H1 (cell line): ENCODE measurements around the gene TRPV4. TPM values are rescaled to one million over a fixed set of nuclear protein-coding genes. Genes with fewer than 3 reads are reported as not detected.

Experiments
- CTCF ChIA-PET: fragments of 300-600 bp; sonication (Branson Sonifier 250); formaldehyde crosslinking; loops from one replicate; lab custom pipeline; 2021; ENCODE audit not compliant: partially characterized antibody; lab: Charles Lee
- POLR2A ChIA-PET: fragments of 300-600 bp; sonication (Branson Sonifier 250); formaldehyde crosslinking; loops from one replicate; lab custom pipeline; 2021; ENCODE audit warnings: inconsistent platforms; ENCODE audit not compliant: partially characterized antibody; lab: Charles Lee
- DNase-seq, 2 experiments: peaks; one replicate each; pipeline versions ENCODE4 v3.0.0 to v3.0.0-alpha.2; 2010 to 2022; ENCODE audit warnings: low spot score in 2 of 2, low read depth in 1 of 2, mixed read lengths in 1 of 2
- FAIRE-seq: peaks from 2 replicates; lab custom pipeline; 2011; peaks lifted over from hg19 to GRCh38; lab: Jason Lieb, UNC
- H2AFZ ChIP-seq: 2 replicates; pipeline ENCODE4 v1.8.1; 2012; ENCODE audit warnings: low read length, inconsistent platforms
- H2AK5ac ChIP-seq: 2 replicates; pipeline ENCODE4 v1.6.1; 2013; ENCODE audit warnings: low read depth, low read length
- H2BK120ac ChIP-seq: replicated peaks from 2 replicates; pipeline ENCODE3; 2013; ENCODE audit warnings: low read depth, low read length, inconsistent platforms
- H2BK12ac ChIP-seq: 2 replicates; pipeline ENCODE4 v1.6.1; 2013; ENCODE audit warnings: low read depth, low read length
- H2BK15ac ChIP-seq: 2 replicates; pipeline ENCODE4 v1.6.1; 2013; ENCODE audit warnings: low read length
- H2BK20ac ChIP-seq: 2 replicates; pipeline ENCODE4 v1.6.1; 2013; ENCODE audit warnings: low read length
- H2BK5ac ChIP-seq: 2 replicates; pipeline ENCODE4 v1.6.1; 2013; ENCODE audit warnings: low read depth, low read length
- H3K14ac ChIP-seq: 2 replicates; pipeline ENCODE4 v1.6.1; 2013; ENCODE audit warnings: inconsistent platforms; ENCODE audit not compliant: insufficient read length
- H3K18ac ChIP-seq: 2 replicates; pipeline ENCODE4 v1.6.1; 2013; ENCODE audit warnings: low read length; ENCODE audit errors: extremely low read depth
- H3K23ac ChIP-seq: 2 replicates; pipeline ENCODE4 v1.6.1; 2013; ENCODE audit warnings: inconsistent platforms; ENCODE audit not compliant: insufficient read length
- H3K23me2 ChIP-seq: 2 replicates; pipeline ENCODE4 v1.6.1; 2013; ENCODE audit warnings: low read depth, low read length
- H3K27ac ChIP-seq: 2 replicates; pipeline ENCODE4 v1.6.1; 2011; ENCODE audit warnings: low read depth, low read length, inconsistent platforms
- H3K27me3 ChIP-seq, 4 experiments: replicated peaks in 1 of 4; 1 replicate in 1 of 4; 2 replicates in 3 of 4; pipeline versions ENCODE4 v1.6.1 to v1.8.1; 2011 to 2013; ENCODE audit warnings: low read length in 3 of 4, mild to moderate bottlenecking in 3 of 4, inconsistent platforms in 2 of 4, mixed read lengths in 2 of 4, moderate library complexity in 1 of 4; ENCODE audit not compliant: control insufficient read depth in 3 of 4, insufficient read depth in 3 of 4; ENCODE audit errors: extremely low read depth in 1 of 4
- H3K36me3 ChIP-seq, 4 experiments: 2 replicates each; pipeline versions ENCODE4 v1.6.1 to v1.8.1; 2011 to 2013; ENCODE audit warnings: mild to moderate bottlenecking in 4 of 4, low read length in 3 of 4, moderate library complexity in 2 of 4, control low read depth in 1 of 4, inconsistent platforms in 1 of 4; ENCODE audit not compliant: insufficient read depth in 4 of 4, control insufficient read depth in 2 of 4
- H3K4ac ChIP-seq: replicated peaks from 2 replicates; pipeline ENCODE3; 2013; ENCODE audit warnings: low read length, low read depth, mixed read lengths, inconsistent platforms; ENCODE audit not compliant: insufficient read length
- H3K4me1 ChIP-seq, 4 experiments: replicated peaks in 1 of 4; 1 replicate in 1 of 4; 2 replicates in 3 of 4; pipeline versions ENCODE4 v1.6.1 to v1.8.1; 2011 to 2013; ENCODE audit warnings: low read length in 3 of 4, inconsistent platforms in 2 of 4, mixed read lengths in 1 of 4; ENCODE audit not compliant: insufficient read depth in 4 of 4, control insufficient read depth in 3 of 4
- H3K4me2 ChIP-seq, 2 experiments: 2 replicates each; pipeline versions ENCODE4 v1.6.1 to v1.8.1; 2011 to 2013; ENCODE audit warnings: low read depth in 2 of 2, low read length in 2 of 2, control low read depth in 1 of 2, inconsistent platforms in 1 of 2, mild to moderate bottlenecking in 1 of 2; ENCODE audit not compliant: insufficient read depth in 1 of 2
- H3K4me3 ChIP-seq, 4 experiments: fragments of 200-600, 300-600 bp in 1 of 4; sonication (generic), shearing (Covaris generic), sonication (Bioruptor Twin) in 1 of 4; 2 replicates each; pipeline versions ENCODE4 v1.5.1 to v1.8.1; 2011 to 2016; ENCODE audit warnings: low read length in 4 of 4, low read depth in 3 of 4, control low read depth in 2 of 4, inconsistent platforms in 2 of 4, mild to moderate bottlenecking in 2 of 4, mixed read lengths in 1 of 4, moderate library complexity in 1 of 4; ENCODE audit not compliant: insufficient read depth in 2 of 4; ENCODE audit errors: extremely low read depth in 1 of 4
- H3K56ac ChIP-seq: replicated peaks from 2 replicates; pipeline ENCODE3; 2013; ENCODE audit warnings: low read depth, mild to moderate bottlenecking, mixed read lengths, low read length, inconsistent platforms; ENCODE audit not compliant: insufficient read length
- H3K79me1 ChIP-seq: 2 replicates; pipeline ENCODE4 v1.6.1; 2013; ENCODE audit warnings: low read depth, low read length, control low read depth
- H3K79me2 ChIP-seq, 2 experiments: 2 replicates each; pipeline versions ENCODE4 v1.6.1 to v1.8.1; 2012 to 2013; ENCODE audit warnings: low read length in 2 of 2, mild to moderate bottlenecking in 2 of 2, inconsistent platforms in 1 of 2; ENCODE audit not compliant: insufficient read depth in 2 of 2, control insufficient read depth in 1 of 2
- H3K9ac ChIP-seq, 4 experiments: replicated peaks in 1 of 4; 1 replicate in 1 of 4; 2 replicates in 3 of 4; pipeline versions ENCODE4 v1.6.1 to v1.8.1; 2011 to 2013; ENCODE audit warnings: low read depth in 3 of 4, low read length in 3 of 4, control low read depth in 2 of 4, mild to moderate bottlenecking in 2 of 4, moderate library complexity in 2 of 4, inconsistent platforms in 1 of 4; ENCODE audit errors: extremely low read depth in 1 of 4
- H3K9me3 ChIP-seq, 2 experiments: 2 replicates each; pipeline versions ENCODE4 v1.6.1 to v1.8.1; 2012 to 2013; ENCODE audit warnings: mild to moderate bottlenecking in 2 of 2, moderate library complexity in 2 of 2, control low read depth in 1 of 2, inconsistent platforms in 1 of 2, low read depth in 1 of 2, low read length in 1 of 2, mixed read lengths in 1 of 2; ENCODE audit not compliant: insufficient read depth in 2 of 2
- H4K20me1 ChIP-seq, 2 experiments: replicated peaks in 1 of 2; 2 replicates each; pipeline versions ENCODE3 to v1.8.1; 2011 to 2013; ENCODE audit warnings: inconsistent platforms in 2 of 2, low read length in 2 of 2, mild to moderate bottlenecking in 1 of 2; ENCODE audit not compliant: insufficient read depth in 2 of 2, control insufficient read depth in 1 of 2
- H4K5ac ChIP-seq: 2 replicates; pipeline ENCODE4 v1.6.1; 2013; ENCODE audit warnings: low read length, low read depth, mixed read lengths, inconsistent platforms; ENCODE audit not compliant: insufficient read length
- H4K8ac ChIP-seq: 2 replicates; pipeline ENCODE4 v1.8.0; 2013; ENCODE audit warnings: mild to moderate bottlenecking, moderate library complexity, low read length, inconsistent platforms; ENCODE audit not compliant: insufficient read depth; ENCODE audit errors: extremely low read depth
- H4K91ac ChIP-seq: replicated peaks from 2 replicates; pipeline ENCODE3; 2013; ENCODE audit warnings: low read length, mixed read lengths, inconsistent platforms; ENCODE audit not compliant: insufficient read length
- ASH2L ChIP-seq: fragments of 200-600, 300-600 bp; sonication (generic); IDR thresholded peaks from one replicate; pipeline ENCODE4 v1.7.1; 2017; ENCODE audit warnings: low read length
- ATF2 ChIP-seq: IDR thresholded peaks from 2 replicates; pipeline ENCODE4 v1.6.1; 2012; ENCODE audit warnings: low read length, inconsistent platforms
- BACH1 ChIP-seq: IDR thresholded peaks from 2 replicates; pipeline ENCODE4 v1.6.1; 2012; ENCODE audit warnings: low read length, improper control_type of control experiment
- BCL11A ChIP-seq, 2 experiments: IDR thresholded peaks; one replicate each; pipeline ENCODE4 v1.6.1; 2011; ENCODE audit warnings: low read depth in 2 of 2, low read length in 2 of 2, mild to moderate bottlenecking in 2 of 2
- CTCF ChIP-seq, 3 experiments: IDR thresholded peaks; 1 replicate in 2 of 3; 2 replicates in 1 of 3; pipeline versions ENCODE4 v1.5.1 to v1.6.1; 2011; ENCODE audit warnings: low read length in 3 of 3, mild to moderate bottlenecking in 3 of 3, inconsistent platforms in 2 of 3, low read depth in 1 of 3, moderate library complexity in 1 of 3; ENCODE audit not compliant: insufficient read depth in 1 of 3; ENCODE audit errors: control extremely low read depth in 1 of 3
- EP300 ChIP-seq, 2 experiments: IDR thresholded peaks; 1 replicate in 1 of 2; 2 replicates in 1 of 2; pipeline ENCODE4 v1.6.1; 2011 to 2012; ENCODE audit warnings: low read depth in 2 of 2, low read length in 2 of 2, mild to moderate bottlenecking in 2 of 2, borderline replicate concordance in 1 of 2, inconsistent platforms in 1 of 2, moderate library complexity in 1 of 2
- JUN ChIP-seq: IDR thresholded peaks from 2 replicates; pipeline ENCODE4 v1.6.1; 2011; ENCODE audit warnings: low read depth, mild to moderate bottlenecking, improper control_type of control experiment, low read length
- SUZ12 ChIP-seq: fragments of 200-600 bp; sonication (generic); IDR thresholded peaks from 2 replicates; pipeline ENCODE4 v1.6.1; 2012; ENCODE audit warnings: mild to moderate bottlenecking, inconsistent platforms, low read length, moderate library complexity, mixed read lengths
- TCF12 ChIP-seq: IDR thresholded peaks from 2 replicates; pipeline ENCODE4 v1.6.1; 2011; ENCODE audit warnings: low read depth, mild to moderate bottlenecking, low read length
- WGBS, 2 experiments: shearing (Covaris generic) in 1 of 2; methylation state at CpG; one replicate each; pipeline versions ENCODE4 v1.1.6 to v1.1.7; 2013 to 2015; ENCODE audit warnings: low lambda C conversion rate in 2 of 2, mixed read lengths in 2 of 2, inconsistent platforms in 1 of 2, low coverage in 1 of 2, missing lambda C conversion rate in 1 of 2; ENCODE audit not compliant: insufficient replicate concordance in 2 of 2, insufficient coverage in 1 of 2, insufficient read length in 1 of 2; ENCODE audit errors: extremely low coverage in 1 of 2, missing lambda C conversion rate in 1 of 2; 5-methylcytosine and 5-hydroxymethylcytosine counted together
- polyA plus RNA-seq, 7 experiments: library from polyadenylated mRNA; depleted of rRNA in 3 of 7; stranded (reverse) in 5 of 7; unstranded in 2 of 7; fragments of >200 nt in 5 of 7; fragments of 200-250 nt in 2 of 7; gene quantifications; 1 replicate in 5 of 7; 2 replicates in 1 of 7; 4 replicates in 1 of 7; pipeline versions ENCODE4 v1.2.1 to v1.2.3, GENCODE V29; 2011 to 2013; ENCODE audit warnings: missing spikeins in 2 of 7, mixed read lengths in 2 of 7
- total RNA-seq: library from RNA; stranded (reverse); fragmentation: NEBNext Ultra II Directional; extraction: Animal tissue kit (Norgen Biotek cat#: 25700); gene quantifications from 2 replicates; pipeline ENCODE4 v1.2.1, GENCODE V29; 2021

Gene TRPV4
- total and polyA plus RNA-seq, 2 of the 8 experiments (the other 6 are each of a cell fraction or from before 2014, with no cell fraction given): 2.1 to 6.2 TPM

GRCh38 chr12:109824731-109825130 is 8.5 kb downstream of the TRPV4 start:
- no peak overlapping the region for H4K8ac ChIP-seq
- no peaks in the 10 kb centered on the region for H3K27me3 ChIP-seq
- CTCF ChIA-PET: interaction anchor here (1.2 to 3.5 kb wide), 3 partner anchors 11 to 20 kb away, joined by 3 to 15 read pairs (median 3); no protein-coding TSS in a partner anchor
- H3K36me3 ChIP-seq: no peaks in the 10 kb centered on the region
- no peak overlapping the region for H2BK5ac ChIP-seq
- no peak overlapping the region for H2AFZ ChIP-seq
- H2BK120ac ChIP-seq: no peak overlapping the region
- H3K56ac ChIP-seq: no peak overlapping the region
- FAIRE-seq: no peak
- H3K79me2 ChIP-seq: no peaks in the 10 kb centered on the region
- peaks cover 1% of the 10 kb centered on the region; the same call in 1 of the 2 replicates for H3K23me2 ChIP-seq
- no peak overlapping the region for H3K23ac ChIP-seq
- DNase-seq: no peak
- H2BK15ac ChIP-seq: no peak overlapping the region
- peaks cover 0 to 7% (median 4%) of the 10 kb centered on the region in 4 experiments; a peak in 6 of 7 replicates for H3K4me1 ChIP-seq
- H2BK20ac ChIP-seq: no peak overlapping the region
- no peaks in the 10 kb centered on the region for H3K9me3 ChIP-seq
- H3K4ac ChIP-seq: no peak overlapping the region
- POLR2A ChIA-PET: interaction anchor here (1.0 kb wide), 1 partner anchor 13 kb away, joined by 3 read pairs; no protein-coding TSS in a partner anchor
- H3K27ac ChIP-seq: no peak overlapping the region
- no peak overlapping the region for H3K18ac ChIP-seq
- H3K14ac ChIP-seq: no peak overlapping the region
- WGBS, 2 experiments: 86% methylated on average over 8 of the region's 8 CpGs; no CpG with 5 or more reads in 1 of the 2 experiments
- H3K4me3 ChIP-seq: no peak overlapping the region
- H4K20me1 ChIP-seq: no peaks in the 10 kb centered on the region
- no peak overlapping the region for H2AK5ac ChIP-seq
- H4K5ac ChIP-seq: no peak overlapping the region
- H3K9ac ChIP-seq: no peak overlapping the region
- H2BK12ac ChIP-seq: no peak overlapping the region
- no peak overlapping the region for H4K91ac ChIP-seq
- no peaks in the 10 kb centered on the region for H3K79me1 ChIP-seq
- H3K4me2 ChIP-seq: no peak overlapping the region
- TF ChIP-seq ATF2: no peak
- no peak for TF ChIP-seq CTCF (IDR thresholded peaks at IDR 0.05; ENCODE audit: control extremely low read depth in 1 of 3, insufficient read depth in 1 of 3, low read depth in 1 of 3, low read length in 3 of 3)
- no peak for TF ChIP-seq BCL11A (IDR thresholded peaks at IDR 0.05; ENCODE audit: low read depth in 2 of 2, low read length in 2 of 2)
- no peak for TF ChIP-seq SUZ12
- no peak for TF ChIP-seq BACH1
- no peak for TF ChIP-seq TCF12
- no peak for TF ChIP-seq JUN
- no peak for TF ChIP-seq EP300 (IDR thresholded peaks at IDR 0.05; ENCODE audit: borderline replicate concordance in 1 of 2, low read depth in 2 of 2, low read length in 2 of 2)
- TF ChIP-seq ASH2L: no peak
